ENCODE measurements around the gene RFNG. TPM values are rescaled to one million over a fixed set of nuclear protein-coding genes. Genes with fewer than 3 reads are reported as not detected.

RFNG gene
- total and polyA plus RNA-seq, 2 of the 13 experiments (the other 11 are each of a cell fraction or from before 2014, with no cell fraction given), result 61.4 to 64.0 TPM

GRCh38 chr17:82015311-82015971 is 36.2 kb downstream of the RFNG start (continued):
- TF ChIP-seq ZNF280B (CRISPR knock-in tag; IDR thresholded peaks at IDR 0.05; ENCODE audit: borderline replicate concordance) (0 out of 2 replicates have a peak, but pooled peaks have one; percentile 40), ZNF121 (CRISPR knock-in tag; IDR thresholded peaks at IDR 0.05) (no peak), SOX5 (CRISPR knock-in tag; IDR thresholded peaks at IDR 0.05; ENCODE audit: borderline replicate concordance) (peak; percentile 79; the same call in 1 of the 2 replicates), PCBP2 (optimal IDR thresholded peaks at IDR 0.05; ENCODE audit: low read depth, low read length, poor library complexity, severe bottlenecking) (no peak), RFXAP (CRISPR knock-in tag; IDR thresholded peaks at IDR 0.05; ENCODE audit: borderline replicate concordance) (0 out of 2 replicates have a peak, but pooled peaks have one; percentile 13), GMEB2 (CRISPR knock-in tag; IDR thresholded peaks at IDR 0.05; ENCODE audit: low read depth) (no peak), POLR2G (IDR thresholded peaks at IDR 0.05; ENCODE audit: low read depth, low read length) (peak; percentile 16), TFE3 (CRISPR knock-in tag; IDR thresholded peaks at IDR 0.05) (peak; percentile 74), ZNF574 (CRISPR knock-in tag; IDR thresholded peaks at IDR 0.05) (peak; percentile 61; the same call in 1 of the 2 replicates), CREB1 (IDR thresholded peaks at IDR 0.05) (no peak), CREB1 (CRISPR knock-in tag; IDR thresholded peaks at IDR 0.05) (no peak), BORCS8-MEF2B (CRISPR knock-in tag; IDR thresholded peaks at IDR 0.05) (no peak), SNAPC4 (CRISPR knock-in tag; IDR thresholded peaks at IDR 0.05) (no peak), ZNF546 (CRISPR knock-in tag; conservative IDR thresholded peaks at IDR 0.05) (no peak), ZFP36L2 (CRISPR knock-in tag; IDR thresholded peaks at IDR 0.05) (no peak), ZFP36L1 (CRISPR knock-in tag; IDR thresholded peaks at IDR 0.05) (no peak), GATA4 (IDR thresholded peaks at IDR 0.05; ENCODE audit: borderline replicate concordance, low read depth) (peak; percentile 70; the same call in 1 of the 2 replicates)
